ENCODE data around the gene PCDHA9. TPM values are rescaled to one million over a fixed set of nuclear protein-coding genes. Genes with fewer than 3 reads are reported as not detected.
A peak's percentile ranks its signal among the peaks of the same experiment; 100 is the strongest.
"Not testable (repeated sequence)": the region's sequence is repeated elsewhere in the genome, so short reads cannot be mapped to it uniquely, and the experiment has no call there.

Gene PCDHA9
- total RNA-seq, result under 1 TPM; 0.03 to 0.05 TPM
- long read RNA-seq, result 0 reads

DNA sequence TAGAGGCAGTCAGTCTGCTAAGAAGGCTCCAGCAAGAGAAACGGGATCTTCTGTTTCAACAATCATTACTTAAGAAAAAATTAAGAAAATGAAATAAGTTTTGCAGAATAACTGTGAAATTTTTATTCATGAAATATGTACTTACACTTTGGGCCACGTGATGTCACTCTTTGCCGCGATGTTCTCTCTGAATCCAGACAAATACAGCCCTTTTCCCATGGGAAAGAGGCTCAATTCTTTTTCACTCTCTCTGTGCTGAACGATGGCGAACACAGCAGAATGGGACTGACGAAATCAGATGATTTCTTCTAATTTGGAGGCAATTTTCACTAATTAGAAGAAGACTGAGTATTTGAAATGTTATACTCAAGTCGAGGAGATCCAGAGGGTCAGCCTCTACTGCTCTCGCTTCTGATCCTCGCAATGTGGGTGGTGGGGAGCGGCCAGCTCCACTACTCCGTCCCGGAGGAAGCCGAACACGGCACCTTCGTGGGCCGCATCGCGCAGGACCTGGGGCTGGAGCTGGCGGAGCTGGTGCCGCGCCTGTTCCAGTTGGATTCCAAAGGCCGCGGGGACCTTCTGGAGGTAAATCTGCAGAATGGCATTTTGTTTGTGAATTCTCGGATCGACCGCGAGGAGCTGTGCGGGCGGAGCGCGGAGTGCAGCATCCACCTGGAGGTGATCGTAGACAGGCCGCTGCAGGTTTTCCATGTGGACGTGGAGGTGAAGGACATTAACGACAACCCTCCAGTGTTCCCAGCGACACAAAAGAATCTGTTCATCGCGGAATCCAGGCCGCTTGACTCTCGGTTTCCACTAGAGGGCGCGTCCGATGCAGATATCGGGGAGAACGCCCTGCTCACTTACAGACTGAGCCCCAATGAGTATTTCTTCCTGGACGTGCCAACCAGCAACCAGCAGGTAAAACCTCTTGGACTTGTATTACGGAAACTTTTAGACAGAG is at the start of gene PCDHA9:
PCDHA9 (plus strand) TSS at position 244 of the 964 bp plus-strand sequence; CDS start at position 358, 114 bp downstream.
- ATAC-seq; intact Hi-C loops (cut with DNase I); DNase-seq: not testable (repeated sequence)

- intact Hi-C loops (cut with DNase I), result no loop called here
- ATAC-seq, result no peak
- no peak for DNase-seq
Observed at GRCh38 chr5:140800816-140801493, 47.2 kb upstream of the PCDHA9 start, which contains the start of gene PCDHA3. Gene PCDHA3 (plus strand): TSS chr5:140801057.

DNA sequence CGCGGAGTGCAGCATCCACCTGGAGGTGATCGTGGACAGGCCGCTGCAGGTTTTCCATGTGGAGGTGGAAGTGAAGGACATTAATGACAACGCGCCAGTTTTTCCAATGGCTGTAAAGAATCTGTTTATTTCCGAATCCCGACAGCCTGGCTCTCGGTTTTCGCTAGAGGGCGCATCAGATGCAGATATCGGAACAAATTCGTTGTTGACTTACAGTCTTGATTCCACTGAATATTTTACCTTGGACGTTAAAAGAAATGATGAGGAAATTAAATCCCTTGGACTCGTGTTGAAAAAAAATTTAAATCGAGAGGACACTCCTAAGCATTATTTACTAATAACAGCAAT is 46.7 kb upstream of the PCDHA9 start:
- ATAC-seq, result no peak
- intact Hi-C loops (cut with DNase I), result no loop called here
- DNase-seq, result no peak

DNA sequence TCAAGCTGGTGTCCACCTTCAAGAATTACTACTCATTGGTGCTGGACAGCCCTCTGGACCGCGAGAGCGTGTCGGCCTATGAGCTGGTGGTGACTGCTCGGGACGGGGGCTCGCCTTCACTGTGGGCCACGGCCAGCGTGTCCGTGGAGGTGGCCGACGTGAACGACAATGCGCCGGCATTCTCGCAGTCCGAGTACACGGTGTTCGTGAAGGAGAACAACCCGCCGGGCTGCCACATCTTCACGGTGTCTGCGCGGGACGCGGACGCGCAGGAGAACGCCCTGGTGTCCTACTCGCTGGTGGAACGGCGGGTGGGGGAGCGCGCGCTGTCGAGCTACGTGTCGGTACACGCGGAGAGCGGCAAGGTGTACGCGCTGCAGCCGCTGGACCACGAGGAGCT is 45.8 kb upstream of the PCDHA9 start:
- DNase-seq; intact Hi-C loops (cut with DNase I); ATAC-seq: not testable (repeated sequence)

GRCh38 chr5:140802781-140803271 is 45.4 kb upstream of the PCDHA9 start:
- ATAC-seq (no peak), DNase-seq (no peak)
- intact Hi-C loops (cut with DNase I), result no loop called here

GRCh38 chr5:140806834-140807775 is 41.1 kb upstream of the PCDHA9 start, which contains the start of gene PCDHA4:
Gene PCDHA4 (plus strand): TSS chr5:140807068.
- peak; percentile 49 for DNase-seq
- intact Hi-C loops (cut with DNase I), result no loop called here
- ATAC-seq, result peak; percentile 53 to 60

GRCh38 chr5:140808241-140808888 is 39.8 kb upstream of the PCDHA9 start:
- ATAC-seq; intact Hi-C loops (cut with DNase I); DNase-seq: not testable (repeated sequence)

DNA sequence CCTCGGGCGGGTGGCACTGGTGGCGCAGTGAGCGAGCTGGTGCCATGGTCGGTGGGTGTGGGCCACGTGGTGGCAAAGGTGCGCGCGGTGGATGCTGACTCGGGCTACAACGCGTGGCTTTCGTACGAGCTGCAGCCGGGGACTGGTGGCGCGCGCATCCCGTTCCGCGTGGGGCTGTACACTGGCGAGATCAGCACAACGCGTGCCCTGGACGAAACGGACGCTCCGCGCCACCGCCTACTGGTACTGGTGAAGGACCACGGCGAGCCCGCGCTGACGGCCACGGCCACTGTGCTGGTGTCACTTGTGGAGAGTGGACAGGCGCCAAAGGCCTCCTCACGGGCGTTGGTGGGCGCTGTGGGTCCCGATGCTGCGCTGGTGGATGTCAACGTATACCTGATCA is 39.3 kb upstream of the PCDHA9 start:
- intact Hi-C loops (cut with DNase I), result no loop called here
- no peak for DNase-seq
- ATAC-seq, result no peak

DNA sequence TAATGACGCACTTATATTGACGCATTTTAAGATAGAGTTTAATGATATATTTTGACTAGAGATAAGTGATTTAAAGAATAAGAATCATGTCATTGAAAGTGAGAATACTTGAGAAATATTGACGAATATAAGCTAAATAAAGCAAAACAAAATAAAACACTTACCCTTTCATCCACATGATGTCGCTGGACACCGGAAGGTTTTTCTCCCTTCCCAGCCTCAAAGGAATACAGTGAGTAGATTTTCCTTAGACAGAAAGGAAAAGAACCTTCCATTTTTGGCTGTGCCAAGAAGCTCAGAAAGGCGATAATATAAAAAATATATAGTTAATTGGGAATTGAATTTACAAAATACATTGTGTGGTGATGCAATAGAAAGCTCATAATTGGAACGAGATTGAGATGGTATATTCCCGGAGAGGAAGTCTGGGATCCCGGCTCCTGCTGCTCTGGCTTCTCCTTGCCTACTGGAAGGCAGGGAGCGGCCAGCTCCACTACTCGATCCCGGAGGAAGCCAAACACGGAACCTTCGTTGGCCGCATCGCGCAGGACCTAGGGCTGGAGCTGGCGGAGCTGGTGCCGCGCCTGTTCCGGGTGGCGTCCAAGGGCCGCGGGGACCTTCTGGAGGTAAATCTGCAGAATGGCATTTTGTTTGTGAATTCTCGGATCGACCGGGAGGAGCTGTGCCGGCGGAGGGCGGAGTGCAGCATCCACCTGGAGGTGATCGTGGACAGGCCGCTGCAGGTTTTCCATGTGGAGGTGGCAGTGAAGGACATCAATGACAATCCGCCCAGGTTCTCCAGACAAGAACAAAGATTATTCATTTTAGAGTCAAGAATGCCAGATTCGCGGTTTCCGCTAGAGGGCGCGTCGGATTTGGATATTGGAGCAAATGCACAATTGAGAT is 26.6 kb upstream of the PCDHA9 start, which contains the start of gene PCDHA5:
PCDHA5 (plus strand) TSS at position 239 of the 906 bp plus-strand sequence.
- ATAC-seq (no peak), DNase-seq (no peak)
- intact Hi-C loops (cut with DNase I), result no loop called here

- DNase-seq, result no peak
- intact Hi-C loops (cut with DNase I), result no loop called here
- ATAC-seq, result no peak
Observed at GRCh38 chr5:140822281-140822629, 25.9 kb upstream of the PCDHA9 start.

- ATAC-seq; intact Hi-C loops (cut with DNase I); DNase-seq: not testable (repeated sequence)
Observed at GRCh38 chr5:140822969-140823368, 25.2 kb upstream of the PCDHA9 start.

- intact Hi-C loops (cut with DNase I), result no loop called here
- DNase-seq (no peak), ATAC-seq (no peak)
Observed at GRCh38 chr5:140823475-140823874, 24.7 kb upstream of the PCDHA9 start.

- intact Hi-C loops (cut with DNase I), result no loop called here
- no peak for DNase-seq
- no peak for ATAC-seq
Observed at GRCh38 chr5:140827704-140828361, 20.3 kb upstream of the PCDHA9 start, which contains the start of gene PCDHA6. Gene PCDHA6 (plus strand): TSS chr5:140827960. CDS start chr5:140828092, 132 bp downstream.

GRCh38 chr5:140828362-140828737 is 19.8 kb upstream of the PCDHA9 start:
- intact Hi-C loops (cut with DNase I), result no loop called here

DNA sequence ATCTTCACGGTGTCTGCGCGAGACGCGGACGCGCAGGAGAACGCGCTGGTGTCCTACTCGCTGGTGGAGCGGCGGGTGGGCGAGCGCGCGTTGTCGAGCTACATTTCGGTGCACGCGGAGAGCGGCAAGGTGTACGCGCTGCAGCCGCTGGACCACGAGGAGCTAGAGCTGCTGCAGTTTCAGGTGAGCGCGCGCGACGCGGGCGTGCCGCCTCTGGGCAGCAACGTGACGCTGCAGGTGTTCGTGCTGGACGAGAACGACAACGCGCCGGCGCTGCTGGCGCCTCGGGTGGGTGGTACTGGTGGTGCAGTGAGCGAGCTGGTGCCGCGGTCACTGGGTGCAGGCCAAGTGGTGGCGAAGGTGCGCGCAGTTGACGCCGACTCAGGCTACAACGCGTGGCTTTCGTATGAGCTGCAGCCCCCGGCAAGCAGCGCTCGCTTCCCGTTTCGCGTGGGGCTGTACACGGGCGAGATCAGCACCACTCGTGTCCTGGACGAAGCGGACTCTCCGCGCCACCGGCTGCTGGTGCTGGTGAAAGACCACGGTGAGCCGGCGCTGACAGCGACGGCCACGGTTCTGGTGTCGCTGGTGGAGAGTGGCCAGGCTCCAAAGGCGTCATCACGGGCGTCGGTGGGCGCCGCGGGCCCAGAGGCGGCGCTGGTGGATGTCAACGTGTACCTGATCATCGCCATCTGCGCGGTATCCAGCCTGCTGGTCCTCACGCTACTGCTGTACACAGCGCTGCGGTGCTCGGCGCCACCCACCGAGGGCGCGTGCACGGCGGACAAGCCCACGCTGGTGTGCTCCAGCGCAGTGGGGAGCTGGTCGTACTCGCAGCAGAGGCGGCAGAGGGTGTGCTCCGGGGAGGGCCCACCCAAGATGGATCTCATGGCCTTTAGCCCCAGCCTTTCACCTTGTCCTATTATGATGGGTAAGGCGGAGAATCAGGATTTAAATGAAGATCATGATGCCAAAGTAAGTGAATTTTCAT is 18.4 kb upstream of the PCDHA9 start:
- DNase-seq; intact Hi-C loops (cut with DNase I); ATAC-seq: not testable (repeated sequence)

More at GRCh38 chr5:140828362-140828737, 19.8 kb upstream of the PCDHA9 start:
- ATAC-seq (no peak), DNase-seq (no peak)
